Mucosa of stomach (tissue), 1 donor: ENCODE results near the gene GPR162.

Experiments
- H3K27me3 ChIP-seq: one replicate; pipeline ENCODE4 v1.7.0; 2013; ENCODE audit warnings: mild to moderate bottlenecking, low read length; ENCODE audit not compliant: control insufficient read depth, insufficient read depth
- H3K36me3 ChIP-seq: one replicate; pipeline ENCODE4 v1.7.0; 2013; ENCODE audit warnings: low read length; ENCODE audit not compliant: control insufficient read depth, insufficient read depth
- H3K4me1 ChIP-seq: one replicate; pipeline ENCODE4 v1.7.0; 2013; ENCODE audit warnings: mild to moderate bottlenecking, low read length; ENCODE audit not compliant: control insufficient read depth, insufficient read depth
- H3K4me3 ChIP-seq: one replicate; pipeline ENCODE4 v1.7.0; 2013; ENCODE audit warnings: low read length
- H3K9ac ChIP-seq: one replicate; pipeline ENCODE4 v1.7.0; 2013; ENCODE audit warnings: mild to moderate bottlenecking, low read length, moderate library complexity
- H3K9me3 ChIP-seq: one replicate; pipeline ENCODE4 v1.7.0; 2013; ENCODE audit warnings: mild to moderate bottlenecking, low read length, moderate library complexity; ENCODE audit not compliant: control insufficient read depth
- donor health status: Pancreatic carcinoma.

The GPR162 gene

DNA sequence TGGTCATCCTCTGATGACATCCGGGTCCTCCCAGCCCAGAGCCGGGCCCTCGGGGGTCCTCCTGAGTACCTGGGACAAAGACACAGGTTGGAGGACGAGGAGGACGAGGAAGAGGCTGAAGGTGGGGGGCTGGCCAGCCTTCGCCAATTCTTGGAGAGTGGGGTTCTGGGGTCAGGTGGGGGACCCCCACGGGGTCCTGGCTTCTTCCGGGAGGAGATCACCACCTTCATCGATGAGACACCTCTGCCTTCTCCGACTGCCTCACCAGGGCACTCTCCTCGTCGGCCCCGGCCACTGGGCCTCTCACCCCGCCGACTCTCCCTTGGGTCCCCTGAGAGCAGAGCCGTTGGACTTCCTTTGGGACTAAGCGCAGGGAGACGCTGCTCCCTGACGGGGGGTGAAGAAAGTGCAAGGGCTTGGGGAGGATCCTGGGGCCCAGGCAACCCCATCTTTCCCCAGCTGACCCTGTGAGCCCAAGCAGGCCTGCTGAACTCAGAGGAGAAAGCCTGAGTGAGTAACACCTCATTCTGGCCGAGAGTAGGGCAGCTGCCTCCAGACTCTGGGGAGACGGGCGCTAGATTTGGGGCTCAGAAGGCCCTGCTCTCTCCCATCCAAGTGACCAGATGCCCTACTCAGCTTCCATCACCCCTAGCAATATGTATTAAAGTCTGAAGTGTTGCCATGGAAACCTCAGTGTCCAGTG lies 5.3 kb downstream of the GPR162 start:
- Histone ChIP-seq H3K9me3 (no peaks in the 10 kb centered on the region), H3K4me3 (no peak overlapping the region), H3K27me3 (peaks cover 85% of the 10 kb centered on the region), H3K36me3 (no peaks in the 10 kb centered on the region), H3K4me1 (peaks cover 17% of the 10 kb centered on the region), H3K9ac (no peak overlapping the region)

DNA sequence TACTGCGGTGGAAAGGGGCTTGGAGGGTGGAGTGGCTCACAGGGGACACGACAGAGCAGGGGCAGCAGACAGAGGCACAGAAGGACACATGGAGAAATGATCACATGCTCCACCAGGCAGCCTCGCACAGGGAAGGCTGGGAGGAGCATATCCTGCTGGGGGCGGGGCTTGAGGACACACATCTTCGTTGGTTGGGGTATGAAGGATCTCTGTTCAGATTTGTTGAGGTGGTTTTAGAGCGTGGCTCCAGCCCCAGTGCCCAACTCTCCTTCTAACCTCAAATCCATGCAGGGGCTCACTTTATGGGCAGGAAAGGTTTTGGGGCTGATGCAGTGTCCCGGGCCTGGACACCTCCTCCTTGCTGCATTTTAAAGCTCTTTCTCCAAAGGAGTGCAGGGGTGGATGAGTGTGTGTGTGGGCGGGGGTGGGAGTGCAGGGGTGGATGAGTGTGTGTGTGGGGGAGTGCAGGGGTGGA lies 5.9 kb downstream of the GPR162 start:
- Histone ChIP-seq H3K4me3 (no peak overlapping the region), H3K9me3 (no peaks in the 10 kb centered on the region), H3K9ac (no peak overlapping the region), H3K36me3 (no peaks in the 10 kb centered on the region), H3K27me3 (peaks cover 79% of the 10 kb centered on the region), H3K4me1 (peaks cover 17% of the 10 kb centered on the region)

DNA sequence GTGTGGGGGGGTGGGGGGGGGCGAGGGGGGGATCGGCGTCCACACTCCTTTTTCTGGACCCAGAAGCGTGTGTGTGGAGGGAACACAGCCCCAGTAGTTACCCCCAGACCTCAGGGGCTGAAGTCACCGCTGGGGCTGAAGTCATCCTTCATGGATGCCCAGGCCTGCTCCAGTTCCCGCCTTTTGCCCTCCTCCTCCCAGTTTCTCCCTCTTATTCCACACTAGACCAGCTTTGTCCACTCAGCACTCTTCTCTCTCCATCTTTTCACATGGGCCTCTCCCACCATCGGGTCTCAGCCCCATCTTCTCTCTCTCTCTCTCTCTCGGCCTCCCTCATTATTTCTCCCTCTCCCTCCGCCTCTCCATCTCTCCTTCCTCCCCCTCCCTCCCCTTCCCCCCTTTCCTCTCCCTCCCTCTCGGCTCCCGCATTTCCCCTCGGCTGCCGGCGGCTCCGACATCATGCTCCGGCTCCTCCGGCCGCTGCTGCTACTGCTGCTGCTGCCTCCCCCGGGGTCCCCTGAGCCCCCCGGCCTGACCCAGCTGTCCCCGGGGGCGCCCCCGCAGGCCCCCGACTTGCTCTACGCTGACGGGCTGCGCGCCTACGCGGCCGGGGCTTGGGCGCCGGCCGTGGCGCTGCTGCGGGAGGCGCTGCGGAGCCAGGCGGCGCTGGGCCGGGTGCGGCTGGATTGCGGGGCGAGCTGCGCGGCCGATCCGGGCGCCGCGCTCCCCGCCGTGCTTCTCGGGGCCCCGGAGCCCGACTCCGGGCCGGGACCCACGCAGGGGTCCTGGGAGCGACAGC lies 6.6 kb downstream of the GPR162 start, which contains the start of gene P3H3:
P3H3 (plus strand) TSS at position 426 of the 799 bp plus-strand sequence; CDS start at position 460, 34 bp downstream.
- no peaks in the 10 kb centered on the region for H3K9me3 ChIP-seq
- H3K36me3 ChIP-seq, result no peaks in the 10 kb centered on the region
- H3K27me3 ChIP-seq, result peaks cover 74% of the 10 kb centered on the region
- peak within 1 kb of the TSS; percentile 50 for H3K4me3 ChIP-seq
- peaks cover 17% of the 10 kb centered on the region for H3K4me1 ChIP-seq
- peak within 1 kb of the TSS; percentile 73 for H3K9ac ChIP-seq

DNA sequence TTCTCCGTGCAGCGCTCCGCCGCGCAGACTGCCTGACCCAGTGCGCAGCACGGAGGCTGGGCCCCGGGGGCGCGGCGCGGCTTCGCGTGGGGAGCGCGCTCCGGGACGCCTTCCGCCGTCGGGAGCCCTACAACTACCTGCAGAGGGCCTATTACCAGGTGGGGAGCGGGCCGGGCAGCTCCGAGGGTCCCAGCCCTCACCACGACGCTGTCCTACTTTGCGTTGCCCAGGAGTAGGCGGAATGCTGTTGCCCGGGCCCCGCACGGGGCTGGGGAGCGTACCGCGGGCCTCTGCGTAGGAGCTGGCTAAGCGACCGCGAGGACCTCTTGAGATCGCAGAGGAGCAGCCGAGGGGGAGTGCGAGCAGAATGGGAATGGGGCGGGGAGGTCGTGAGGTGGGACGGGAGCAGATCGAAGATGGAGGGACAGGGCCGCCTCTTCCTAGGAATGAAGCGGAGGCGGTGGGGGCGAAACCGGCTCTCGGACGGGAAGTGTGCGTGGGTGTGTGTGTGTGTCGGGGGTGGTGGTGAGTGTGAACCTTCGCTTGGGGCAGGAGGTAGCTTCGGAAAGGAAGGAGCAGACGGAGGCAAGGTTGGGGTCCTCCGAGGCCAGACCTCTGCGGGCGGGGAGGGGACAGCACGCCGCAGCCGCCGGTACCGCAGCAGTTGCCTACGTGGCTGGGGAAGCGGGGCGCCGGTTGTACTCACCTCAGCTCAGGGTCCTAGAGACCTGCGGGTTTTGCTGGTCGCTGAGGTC lies 7.3 kb downstream of the GPR162 start:
- Histone ChIP-seq H3K36me3 (no peaks in the 10 kb centered on the region), H3K27me3 (peaks cover 66% of the 10 kb centered on the region), H3K9me3 (no peaks in the 10 kb centered on the region), H3K4me1 (peaks cover 17% of the 10 kb centered on the region), H3K9ac (peak overlapping the region; percentile 73), H3K4me3 (peak overlapping the region; percentile 50)

DNA sequence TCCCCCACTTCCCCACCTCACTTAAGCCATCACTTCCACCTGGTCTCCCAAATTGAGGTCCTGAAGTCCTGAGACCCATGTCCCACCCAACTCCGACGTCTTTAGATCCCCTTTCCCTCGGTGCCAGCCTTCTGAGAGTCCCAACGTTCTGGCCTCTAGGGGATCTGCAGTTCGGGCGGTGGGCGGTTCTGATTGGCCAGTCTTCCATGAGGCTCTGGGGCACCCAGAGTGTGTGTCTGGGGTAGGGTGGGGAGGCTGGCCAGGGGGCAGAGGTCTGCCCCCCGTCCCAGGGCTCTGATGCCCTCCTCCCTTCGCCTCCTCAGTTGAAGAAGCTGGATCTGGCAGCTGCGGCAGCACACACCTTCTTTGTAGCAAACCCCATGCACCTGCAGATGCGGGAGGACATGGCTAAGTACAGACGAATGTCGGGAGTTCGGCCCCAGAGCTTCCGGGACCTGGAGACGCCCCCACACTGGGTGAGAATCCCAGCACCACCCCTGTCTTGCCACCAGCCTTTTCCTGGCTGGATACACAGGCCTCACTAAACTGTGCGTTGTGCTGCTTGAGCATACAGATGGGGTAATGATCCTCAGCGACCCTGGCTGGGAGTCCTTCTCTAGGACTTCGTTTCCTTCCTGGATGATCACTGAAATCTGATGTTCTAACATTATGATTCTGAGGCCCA lies 8.1 kb downstream of the GPR162 start:
- Histone ChIP-seq H3K9ac (peak overlapping the region; percentile 73), H3K4me3 (no peak overlapping the region), H3K4me1 (peaks cover 17% of the 10 kb centered on the region), H3K9me3 (no peaks in the 10 kb centered on the region), H3K36me3 (no peaks in the 10 kb centered on the region), H3K27me3 (peaks cover 59% of the 10 kb centered on the region)

DNA sequence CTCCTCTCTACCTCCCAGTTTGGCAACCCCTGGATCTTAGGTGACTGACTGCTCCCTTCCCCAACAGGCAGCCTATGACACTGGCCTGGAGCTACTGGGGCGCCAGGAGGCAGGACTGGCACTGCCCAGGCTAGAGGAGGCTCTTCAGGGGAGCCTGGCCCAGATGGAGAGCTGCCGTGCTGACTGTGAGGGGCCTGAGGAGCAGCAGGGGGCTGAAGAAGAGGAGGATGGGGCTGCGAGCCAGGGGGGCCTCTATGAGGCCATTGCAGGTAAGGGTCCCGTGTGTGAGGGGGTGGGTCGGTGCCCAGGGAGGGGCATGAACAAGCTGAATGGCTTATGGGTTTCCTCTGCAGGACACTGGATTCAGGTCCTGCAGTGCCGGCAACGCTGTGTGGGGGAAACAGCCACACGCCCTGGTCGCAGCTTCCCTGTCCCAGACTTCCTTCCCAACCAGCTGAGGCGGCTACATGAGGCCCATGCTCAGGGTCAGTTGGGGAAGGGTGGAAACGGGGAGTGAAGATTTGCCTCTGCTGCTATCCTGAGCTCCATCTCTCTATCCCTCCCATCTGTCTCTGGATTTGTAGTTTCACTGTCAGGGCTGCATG lies 8.8 kb downstream of the GPR162 start:
- no peak overlapping the region for H3K9ac ChIP-seq
- no peak overlapping the region for H3K4me3 ChIP-seq
- H3K27me3 ChIP-seq, result peaks cover 51% of the 10 kb centered on the region
- peaks cover 17% of the 10 kb centered on the region for H3K4me1 ChIP-seq
- no peaks in the 10 kb centered on the region for H3K9me3 ChIP-seq
- H3K36me3 ChIP-seq, result no peaks in the 10 kb centered on the region

DNA sequence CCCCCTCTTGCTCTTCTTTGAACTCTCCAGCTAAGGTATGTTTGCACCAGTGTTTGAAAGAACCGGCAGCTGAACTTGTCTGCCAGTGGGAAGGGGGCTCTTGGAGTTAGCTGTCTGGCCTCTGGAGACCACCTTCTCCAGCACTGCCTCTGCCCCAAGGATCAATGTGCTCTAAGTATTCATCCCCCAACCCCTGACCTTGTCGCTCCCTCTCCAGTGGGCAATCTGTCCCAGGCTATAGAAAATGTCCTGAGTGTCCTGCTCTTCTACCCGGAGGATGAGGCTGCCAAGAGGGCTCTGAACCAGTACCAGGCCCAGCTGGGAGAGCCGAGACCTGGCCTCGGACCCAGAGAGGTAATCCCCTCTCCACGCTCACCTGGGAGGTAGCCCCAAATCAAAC lies 9.4 kb downstream of the GPR162 start:
- Histone ChIP-seq H3K9ac (no peak overlapping the region), H3K9me3 (no peaks in the 10 kb centered on the region), H3K4me1 (peaks cover 21% of the 10 kb centered on the region), H3K36me3 (no peaks in the 10 kb centered on the region), H3K4me3 (no peak overlapping the region), H3K27me3 (peaks cover 45% of the 10 kb centered on the region)

DNA sequence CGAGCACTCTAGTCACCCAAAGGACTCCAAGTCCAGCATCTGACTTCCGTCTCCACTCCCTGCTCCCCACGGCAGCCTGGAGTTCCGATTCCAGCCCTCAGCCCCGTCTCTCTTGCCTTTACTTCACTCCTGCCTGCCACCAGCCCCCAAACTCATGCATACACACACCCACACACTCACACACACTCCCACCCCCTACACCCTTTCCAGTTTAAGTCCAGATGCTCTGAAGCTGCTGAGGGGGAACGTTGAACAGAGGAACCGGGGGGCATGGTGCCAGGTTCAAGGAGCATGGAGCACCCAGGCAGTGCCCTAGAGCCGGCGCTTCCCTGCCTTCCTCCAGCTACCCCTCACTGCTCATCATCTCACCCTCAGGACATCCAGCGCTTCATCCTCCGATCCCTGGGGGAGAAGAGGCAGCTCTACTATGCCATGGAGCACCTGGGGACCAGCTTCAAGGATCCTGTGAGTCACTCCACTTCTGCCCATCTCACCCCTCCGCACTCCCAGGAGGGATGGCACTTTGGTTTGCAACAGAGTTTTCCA lies 9.9 kb downstream of the GPR162 start:
- peaks cover 21% of the 10 kb centered on the region for H3K4me1 ChIP-seq
- peaks cover 40% of the 10 kb centered on the region for H3K27me3 ChIP-seq
- no peak overlapping the region for H3K9ac ChIP-seq
- no peaks in the 10 kb centered on the region for H3K9me3 ChIP-seq
- no peaks in the 10 kb centered on the region for H3K36me3 ChIP-seq
- H3K4me3 ChIP-seq, result no peak overlapping the region

DNA sequence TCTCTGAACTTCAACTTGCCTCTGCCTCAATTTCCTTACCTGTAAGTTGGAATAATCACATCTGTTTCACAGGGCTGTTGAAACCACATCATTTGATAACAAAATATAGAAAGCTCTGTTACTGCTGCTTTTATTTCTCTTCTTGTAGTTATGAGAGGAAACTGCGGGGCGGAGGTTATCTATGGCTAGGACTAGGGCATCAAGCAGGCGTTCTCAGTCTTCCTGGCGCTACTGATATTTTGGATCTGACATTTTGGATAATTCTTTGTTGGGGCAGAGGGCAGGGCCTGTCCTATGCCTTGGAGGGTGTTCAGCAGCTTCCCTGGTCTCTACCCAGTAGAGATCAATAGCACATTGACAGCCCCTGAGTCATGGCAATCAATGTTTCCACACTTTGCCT lies 10.5 kb downstream of the GPR162 start:
- no peak overlapping the region for H3K4me3 ChIP-seq
- no peaks in the 10 kb centered on the region for H3K9me3 ChIP-seq
- H3K4me1 ChIP-seq, result peaks cover 19% of the 10 kb centered on the region
- no peaks in the 10 kb centered on the region for H3K36me3 ChIP-seq
- H3K9ac ChIP-seq, result no peak overlapping the region
- peaks cover 34% of the 10 kb centered on the region for H3K27me3 ChIP-seq

DNA sequence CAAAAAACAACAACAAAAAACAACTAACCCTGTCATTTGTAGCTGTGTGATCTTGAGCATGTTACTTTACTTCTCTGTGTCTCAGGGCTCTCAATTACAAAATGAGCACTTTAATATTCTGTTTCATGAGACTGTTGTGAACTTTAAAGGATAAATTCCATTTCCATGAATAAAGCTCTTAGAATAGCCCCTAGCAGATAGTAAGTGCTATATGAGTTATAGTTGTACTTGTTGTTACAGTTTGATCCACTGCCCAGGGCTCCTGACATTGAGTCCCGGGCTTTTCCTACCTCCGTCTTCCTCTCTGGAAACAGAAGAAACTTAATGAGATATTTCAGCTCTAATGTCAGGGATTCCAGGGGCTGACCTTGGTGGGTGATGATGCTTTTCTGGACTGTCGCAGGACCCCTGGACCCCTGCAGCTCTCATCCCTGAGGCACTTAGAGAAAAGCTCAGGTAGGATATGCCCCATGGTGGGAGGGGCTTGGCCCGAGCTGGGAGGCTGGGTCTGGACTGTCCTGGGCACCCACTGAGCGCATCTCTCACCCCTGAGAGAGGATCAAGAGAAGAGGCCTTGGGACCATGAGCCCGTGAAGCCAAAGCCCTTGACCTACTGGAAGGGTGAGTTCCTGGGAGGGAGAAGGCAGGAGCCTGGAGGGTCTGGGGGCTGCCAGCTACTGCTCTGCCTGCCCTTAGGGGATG lies 11.7 kb downstream of the GPR162 start:
- Histone ChIP-seq H3K36me3 (no peaks in the 10 kb centered on the region), H3K9me3 (no peaks in the 10 kb centered on the region), H3K4me1 (peaks cover 14% of the 10 kb centered on the region), H3K9ac (no peak overlapping the region), H3K4me3 (no peak overlapping the region), H3K27me3 (peaks cover 24% of the 10 kb centered on the region)
